CD8-positive, alpha-beta memory T cell (primary cell): ENCODE measurements around the gene TPST2. TPM values are rescaled to one million over a fixed set of nuclear protein-coding genes. Genes with fewer than 3 reads are reported as not detected.

ENCODE experiments used
- CTCF ChIA-PET: fragments of 350-600 bp; sonication (Branson Sonifier 250); formaldehyde crosslinking; loops from one replicate; lab custom pipeline; 2021; ENCODE audit warnings: antibody characterized with exemption; lab: Charles Lee
- POLR2A ChIA-PET: fragments of 350-600 bp; sonication (Branson Sonifier 250); formaldehyde crosslinking; loops from one replicate; lab custom pipeline; 2021; ENCODE audit warnings: antibody characterized with exemption; lab: Charles Lee
- DNase-seq, 5 donors: peaks; one replicate each; pipeline versions ENCODE4 v3.0.0 to v3.0.0-alpha.2; 2020 to 2022; ENCODE audit warnings: mixed read lengths in 1 of 5
- H3K27ac ChIP-seq: one replicate; pipeline ENCODE4 v1.7.0; 2013; ENCODE audit warnings: low read depth, mild to moderate bottlenecking, low read length, moderate library complexity
- H3K27me3 ChIP-seq: 2 replicates; pipeline ENCODE4 v1.7.0; 2013; ENCODE audit warnings: low read length, mild to moderate bottlenecking; ENCODE audit not compliant: insufficient read depth, poor library complexity, severe bottlenecking
- H3K36me3 ChIP-seq: 2 replicates; pipeline ENCODE4 v1.7.0; 2013; ENCODE audit warnings: mild to moderate bottlenecking, low read length, moderate library complexity; ENCODE audit not compliant: insufficient read depth
- H3K4me1 ChIP-seq: 2 replicates; pipeline ENCODE4 v1.7.0; 2013; ENCODE audit warnings: mild to moderate bottlenecking, low read length, moderate library complexity; ENCODE audit not compliant: insufficient read depth
- H3K4me3 ChIP-seq: 2 replicates; pipeline ENCODE4 v1.7.0; 2013; ENCODE audit warnings: mild to moderate bottlenecking, low read length
- H3K9me3 ChIP-seq: 2 replicates; pipeline ENCODE4 v1.7.0; 2013; ENCODE audit warnings: mild to moderate bottlenecking, low read length
- H3K27ac Mint-ChIP-seq, 8 donors: one replicate each; pipeline ENCODE4 v1.8.0; 2020 to 2021; ENCODE audit warnings: mixed read lengths in 8 of 8, mild to moderate bottlenecking in 6 of 8, inconsistent platforms in 3 of 8, moderate library complexity in 3 of 8
- H3K27me3 Mint-ChIP-seq, 2 donors: one replicate each; pipeline ENCODE4 v1.8.0; 2020 to 2021; ENCODE audit warnings: mixed read lengths in 2 of 2, mild to moderate bottlenecking in 1 of 2, moderate library complexity in 1 of 2
- H3K36me3 Mint-ChIP-seq, 3 donors: one replicate each; pipeline ENCODE4 v1.8.0; 2020 to 2021; ENCODE audit warnings: mixed read lengths in 3 of 3, inconsistent platforms in 1 of 3, mild to moderate bottlenecking in 1 of 3
- H3K4me1 Mint-ChIP-seq, 3 donors: one replicate each; pipeline ENCODE4 v1.8.0; 2020 to 2021; ENCODE audit warnings: mixed read lengths in 3 of 3, inconsistent platforms in 1 of 3, mild to moderate bottlenecking in 1 of 3
- H3K4me3 Mint-ChIP-seq, 7 donors: one replicate each; pipeline ENCODE4 v1.8.0; 2020 to 2021; ENCODE audit warnings: mixed read lengths in 7 of 7, mild to moderate bottlenecking in 6 of 7, moderate library complexity in 4 of 7, inconsistent platforms in 2 of 7
- H3K9me3 Mint-ChIP-seq, 5 donors: one replicate each; pipeline ENCODE4 v1.8.0; 2020 to 2022; ENCODE audit warnings: mixed read lengths in 5 of 5, mild to moderate bottlenecking in 3 of 5, moderate library complexity in 2 of 5, inconsistent platforms in 1 of 5
- polyA plus RNA-seq: library from polyadenylated mRNA; unstranded; fragments of 300-500 nt; fragmentation: Illumina TruSeq; gene quantifications from one replicate; pipeline ENCODE4 v1.2.3, GENCODE V29; 2021
- total RNA-seq, 2 experiments: library from RNA; stranded (reverse); gene quantifications; one replicate each; pipeline ENCODE4 v1.2.3, GENCODE V29; 2021

The TPST2 gene
- total and polyA plus RNA-seq, 3 experiments from 2014 or later: 36.7 to 201 (median 37.3) TPM

GRCh38 chr22:26501996-26502395 lies 87.9 kb downstream of the TPST2 start:
- Mint-ChIP-seq H3K27ac (peak overlapping the region in 4 of 8 donors; percentile 41 to 77 (median 66)), H3K9me3 (no peaks in the 10 kb centered on the region), H3K36me3 (peaks cover 7 to 87% (median 40%) of the 10 kb centered on the region in 3 donors), H3K4me1 (peaks cover 27 to 32% (median 30%) of the 10 kb centered on the region in 3 donors), H3K4me3 (no peak overlapping the region), H3K27me3 (no peaks in the 10 kb centered on the region)
- Histone ChIP-seq H3K4me3 (no peak overlapping the region), H3K27me3 (no peaks in the 10 kb centered on the region), H3K27ac (no peak overlapping the region), H3K9me3 (no peaks in the 10 kb centered on the region), H3K36me3 (peaks cover 77% of the 10 kb centered on the region), H3K4me1 (peaks cover 20% of the 10 kb centered on the region)
- CTCF ChIA-PET: interaction anchor here (0.9 to 4.6 kb wide), 9 partner anchors 11 to 164 kb away, joined by 3 to 33 read pairs (median 4); partner anchors contain the start of gene TFIP11
- no peak for DNase-seq
- POLR2A ChIA-PET: interaction anchor here (0.6 to 2.5 kb wide), 4 partner anchors 8 to 171 kb away, joined by 4 to 12 read pairs (median 8); partner anchors contain the start of genes HPS4, MIAT and SRRD

DNA sequence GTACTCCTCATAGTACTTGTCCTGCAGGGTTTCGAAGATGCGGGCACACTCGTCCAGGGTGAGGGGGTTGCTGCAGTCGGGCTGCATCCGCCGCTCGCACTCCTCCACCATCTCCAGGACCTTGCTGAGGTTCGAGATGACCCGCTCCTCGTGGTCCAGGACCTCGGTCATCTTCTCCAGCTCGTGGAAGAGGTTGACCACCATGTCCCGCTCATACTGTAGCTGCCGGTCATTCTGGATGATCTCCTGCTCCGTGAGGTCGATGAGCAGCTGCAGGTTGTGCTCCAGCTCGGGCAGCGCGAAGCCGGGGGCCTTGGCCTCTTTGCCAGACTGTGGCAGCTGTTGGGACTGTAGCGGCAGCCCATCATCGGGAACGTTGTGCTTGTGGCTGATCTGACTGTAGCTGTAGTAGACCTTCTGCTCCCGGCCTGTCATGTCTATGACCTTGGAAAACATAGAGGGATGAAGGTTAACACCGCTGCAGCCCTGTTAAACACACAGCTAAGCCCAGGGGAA lies 90.7 kb downstream of the TPST2 start:
- DNase-seq: no peak
- peaks cover 25 to 28% (median 26%) of the 10 kb centered on the region in 3 donors for H3K4me1 Mint-ChIP-seq
- ChIA-PET POLR2A (no interaction called here), CTCF (no interaction called here)
- Histone ChIP-seq H3K27me3 (no peaks in the 10 kb centered on the region), H3K4me1 (peaks cover 20% of the 10 kb centered on the region), H3K36me3 (peaks cover 79% of the 10 kb centered on the region), H3K27ac (no peak overlapping the region), H3K9me3 (no peaks in the 10 kb centered on the region), H3K4me3 (no peak overlapping the region)
- H3K4me3 Mint-ChIP-seq: peak overlapping the region in 1 of 7 donors; percentile 13
- peaks cover 5 to 89% (median 39%) of the 10 kb centered on the region in 3 donors for H3K36me3 Mint-ChIP-seq
- no peaks in the 10 kb centered on the region for H3K27me3 Mint-ChIP-seq
- no peaks in the 10 kb centered on the region for H3K9me3 Mint-ChIP-seq
- H3K27ac Mint-ChIP-seq: peak overlapping the region in 2 of 8 donors; percentile 56 to 63

- Histone ChIP-seq H3K36me3 (peaks cover 74% of the 10 kb centered on the region), H3K27ac (no peak overlapping the region), H3K9me3 (no peaks in the 10 kb centered on the region), H3K4me1 (no peaks in the 10 kb centered on the region), H3K4me3 (no peak overlapping the region), H3K27me3 (no peaks in the 10 kb centered on the region)
- Mint-ChIP-seq H3K9me3 (no peaks in the 10 kb centered on the region), H3K4me1 (peaks cover 0 to 6% (median 6%) of the 10 kb centered on the region in 3 donors), H3K27ac (peak overlapping the region in 1 of 8 donors; percentile 61), H3K27me3 (no peaks in the 10 kb centered on the region), H3K4me3 (no peak overlapping the region), H3K36me3 (peaks cover 5 to 87% (median 21%) of the 10 kb centered on the region in 3 donors)
- POLR2A ChIA-PET: interaction anchor here (0.9 kb wide), 1 partner anchor 13 kb away, joined by 3 read pairs; the partner anchor contains the start of genes HPS4 and SRRD
- DNase-seq: no peak
- CTCF ChIA-PET: no interaction called here
Measured at GRCh38 chr22:26496456-26496855, 93.5 kb downstream of the TPST2 start.

DNA sequence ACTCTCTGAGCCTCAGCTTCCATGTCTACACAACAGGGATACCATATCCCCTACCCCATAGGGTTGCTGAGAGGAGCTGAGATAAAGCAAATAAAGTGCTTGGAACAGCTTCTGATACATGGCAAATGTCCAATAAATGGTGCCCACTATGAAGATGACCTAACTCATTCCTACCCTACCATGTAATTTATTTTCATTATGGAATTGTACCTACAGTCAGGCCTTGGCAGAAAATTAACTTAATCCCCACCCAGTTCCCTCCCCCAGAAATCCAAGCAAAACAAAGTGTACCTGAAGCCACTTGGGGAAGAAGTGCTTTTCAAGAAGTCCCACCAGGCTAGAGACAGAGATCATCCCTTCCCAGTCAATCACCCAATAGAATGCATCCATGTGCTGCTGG lies 95.4 kb downstream of the TPST2 start:
- Histone ChIP-seq H3K27me3 (no peaks in the 10 kb centered on the region), H3K27ac (no peak overlapping the region), H3K9me3 (no peaks in the 10 kb centered on the region), H3K36me3 (peaks cover 71% of the 10 kb centered on the region), H3K4me1 (no peaks in the 10 kb centered on the region), H3K4me3 (no peak overlapping the region)
- Mint-ChIP-seq H3K27ac (peak overlapping the region in 3 of 8 donors; percentile 22 to 66 (median 52)), H3K4me1 (peaks cover 0 to 6% (median 4%) of the 10 kb centered on the region in 3 donors), H3K36me3 (peaks cover 9 to 91% (median 21%) of the 10 kb centered on the region in 3 donors), H3K9me3 (no peaks in the 10 kb centered on the region), H3K4me3 (no peak overlapping the region), H3K27me3 (no peaks in the 10 kb centered on the region)
- ChIA-PET CTCF (interaction anchor here (1.1 kb wide), 1 partner anchor 8 kb away, joined by 4 read pairs; no protein-coding TSS in a partner anchor), POLR2A (interaction anchor here (2.0 kb wide), 1 partner anchor 10 kb away, joined by 13 read pairs; the partner anchor contains the start of genes HPS4 and SRRD)
- DNase-seq: no peak

GRCh38 chr22:26492220-26492619 lies 97.7 kb downstream of the TPST2 start:
- H3K36me3 Mint-ChIP-seq: peaks cover 9 to 92% (median 22%) of the 10 kb centered on the region in 3 donors
- H3K27ac Mint-ChIP-seq: peak overlapping the region in 1 of 8 donors; percentile 79
- Histone ChIP-seq H3K27ac (no peak overlapping the region), H3K4me1 (no peaks in the 10 kb centered on the region), H3K27me3 (no peaks in the 10 kb centered on the region), H3K4me3 (no peak overlapping the region), H3K9me3 (no peaks in the 10 kb centered on the region), H3K36me3 (peaks cover 75% of the 10 kb centered on the region)
- no peaks in the 10 kb centered on the region for H3K27me3 Mint-ChIP-seq
- no peaks in the 10 kb centered on the region for H3K9me3 Mint-ChIP-seq
- ChIA-PET CTCF (interaction anchor here (1.5 kb wide), 1 partner anchor 9 kb away, joined by 3 read pairs; the partner anchor contains the start of genes HPS4 and SRRD), POLR2A (interaction anchor here (0.6 to 0.7 kb wide), 2 partner anchors 8 to 35 kb away, joined by 3 to 6 read pairs; no protein-coding TSS in a partner anchor)
- no peak overlapping the region for H3K4me3 Mint-ChIP-seq
- DNase-seq: no peak
- H3K4me1 Mint-ChIP-seq: peaks cover 0 to 3% (median 2%) of the 10 kb centered on the region in 3 donors

- Mint-ChIP-seq H3K9me3 (no peaks in the 10 kb centered on the region), H3K36me3 (peaks cover 5 to 78% (median 15%) of the 10 kb centered on the region in 3 donors), H3K27me3 (no peaks in the 10 kb centered on the region), H3K4me1 (peaks cover 15 to 22% (median 20%) of the 10 kb centered on the region in 3 donors), H3K27ac (peak overlapping the region in 5 of 8 donors; percentile 27 to 73 (median 66)), H3K4me3 (no peak overlapping the region)
- POLR2A ChIA-PET: interaction anchor here (1.0 kb wide), 1 partner anchor 12 kb away, joined by 3 read pairs; no protein-coding TSS in a partner anchor
- CTCF ChIA-PET: no interaction called here
- Histone ChIP-seq H3K4me3 (no peak overlapping the region), H3K9me3 (no peaks in the 10 kb centered on the region), H3K27ac (no peak overlapping the region), H3K36me3 (peaks cover 54% of the 10 kb centered on the region), H3K4me1 (peaks cover 6% of the 10 kb centered on the region), H3K27me3 (no peaks in the 10 kb centered on the region)
- no peak for DNase-seq
Measured at GRCh38 chr22:26489447-26490036, 100.4 kb downstream of the TPST2 start.

DNA sequence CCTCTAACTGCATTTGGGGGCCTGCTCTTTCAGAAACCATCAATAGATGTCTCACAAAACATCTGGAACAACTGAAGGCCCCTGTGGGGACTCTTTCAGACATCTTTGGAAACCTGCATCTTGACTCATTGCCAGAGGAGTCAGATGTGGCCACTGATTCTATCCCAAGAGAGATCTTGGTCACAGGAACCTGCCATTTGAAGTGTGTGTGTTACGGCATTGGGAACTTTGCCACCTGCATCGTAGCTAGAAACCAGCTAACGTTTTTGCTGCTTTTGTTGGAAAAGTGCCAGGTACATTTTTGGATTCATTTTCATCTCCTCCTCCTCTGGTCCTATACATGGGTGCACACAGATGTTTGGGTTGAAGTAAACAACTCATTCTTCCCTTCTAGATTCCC lies 101.9 kb downstream of the TPST2 start:
- H3K9me3 ChIP-seq: no peaks in the 10 kb centered on the region
- Mint-ChIP-seq H3K27me3 (no peaks in the 10 kb centered on the region), H3K36me3 (peaks cover 3 to 72% (median 13%) of the 10 kb centered on the region in 3 donors), H3K27ac (peak overlapping the region in 3 of 8 donors; percentile 26 to 76 (median 73)), H3K9me3 (no peaks in the 10 kb centered on the region), H3K4me3 (no peak overlapping the region), H3K4me1 (peaks cover 25 to 33% (median 30%) of the 10 kb centered on the region in 3 donors)
- H3K4me1 ChIP-seq: peaks cover 14% of the 10 kb centered on the region
- POLR2A ChIA-PET: no interaction called here
- DNase-seq: no peak
- no peak overlapping the region for H3K4me3 ChIP-seq
- H3K27me3 ChIP-seq: no peaks in the 10 kb centered on the region
- H3K36me3 ChIP-seq: peaks cover 41% of the 10 kb centered on the region
- no peak overlapping the region for H3K27ac ChIP-seq
- CTCF ChIA-PET: no interaction called here
